Endothelial cell of umbilical vein (primary cell): ENCODE data around the gene SLC25A30. TPM values are rescaled to one million over a fixed set of nuclear protein-coding genes. Genes with fewer than 3 reads are reported as not detected.
"Not testable (repeated sequence)": the region's sequence is repeated elsewhere in the genome, so short reads cannot be mapped to it uniquely, and the experiment has no call there.

Source experiments
- BruUV-seq: library from RNA; stranded (reverse); fragments of 400-500 nt; replicated peaks from 2 replicates; lab custom pipeline; 2021; lab: Mats Ljungman, UMichigan
- CTCF ChIA-PET: fragments of 300-600, 350-600 bp; sonication (Branson Sonifier 250); formaldehyde crosslinking; loops from one replicate; lab custom pipeline; 2021; ENCODE audit warnings: antibody characterized with exemption, inconsistent platforms; lab: Charles Lee
- POLR2A ChIA-PET: fragments of 300-600, 350-600 bp; sonication (Branson Sonifier 250); formaldehyde crosslinking; loops from one replicate; lab custom pipeline; 2021; ENCODE audit warnings: antibody characterized with exemption, inconsistent platforms; lab: Charles Lee
- DNase-seq: peaks from one replicate; pipeline ENCODE4 v3.0.0-alpha.2; 2011; ENCODE audit warnings: low read depth, low spot score
- FAIRE-seq: peaks from 2 replicates; lab custom pipeline; 2011; peaks lifted over from hg19 to GRCh38; lab: Jason Lieb, UNC
- H2AFZ ChIP-seq: 2 replicates; pipeline ENCODE4 v1.6.0; 2012; ENCODE audit warnings: low read depth, low read length, control low read depth, inconsistent platforms
- H3K27ac ChIP-seq: 2 replicates; pipeline ENCODE4 v1.5.1; 2011; ENCODE audit warnings: low read depth, mild to moderate bottlenecking, control low read depth, low read length, moderate library complexity; ENCODE audit not compliant: insufficient read depth
- H3K27me3 ChIP-seq, 2 experiments: 2 replicates each; pipeline versions ENCODE4 v1.6.0 to v1.6.1; 2011; ENCODE audit warnings: low read length in 2 of 2, mixed read lengths in 1 of 2; ENCODE audit not compliant: control insufficient read depth in 2 of 2, insufficient read depth in 2 of 2
- H3K36me3 ChIP-seq, 2 experiments: 2 replicates in 1 of 2; 3 replicates in 1 of 2; pipeline ENCODE4 v1.5.1; 2011; ENCODE audit warnings: low read length in 2 of 2, mild to moderate bottlenecking in 1 of 2, moderate library complexity in 1 of 2; ENCODE audit not compliant: control insufficient read depth in 2 of 2, insufficient read depth in 2 of 2; ENCODE audit errors: extremely low read depth in 1 of 2
- H3K4me1 ChIP-seq: 3 replicates; pipeline ENCODE4 v1.5.1; 2011; ENCODE audit warnings: mild to moderate bottlenecking, low read length; ENCODE audit not compliant: control insufficient read depth, insufficient read depth; ENCODE audit errors: extremely low read depth
- H3K4me2 ChIP-seq: 2 replicates; pipeline ENCODE4 v1.6.1; 2011; ENCODE audit warnings: low read length, control low read depth, mixed read lengths; ENCODE audit not compliant: insufficient read depth
- H3K4me3 ChIP-seq, 3 experiments: fragments of 200-600 bp in 1 of 3; sonication (generic), shearing (Covaris generic) in 1 of 3; replicated peaks in 1 of 3; 2 replicates each; pipeline ENCODE4 v1.5.1; 2011 to 2016; ENCODE audit warnings: control low read depth in 3 of 3, low read length in 3 of 3, mild to moderate bottlenecking in 2 of 3, inconsistent platforms in 1 of 3, low read depth in 1 of 3, moderate library complexity in 1 of 3; ENCODE audit not compliant: insufficient read depth in 1 of 3
- H3K79me2 ChIP-seq: 2 replicates; pipeline ENCODE4 v1.6.0; 2012; ENCODE audit warnings: low read length, inconsistent platforms; ENCODE audit not compliant: control insufficient read depth, insufficient read depth
- H3K9ac ChIP-seq: replicated peaks from 2 replicates; pipeline ENCODE3; 2011; ENCODE audit warnings: low read length, control low read depth; ENCODE audit not compliant: insufficient read depth; ENCODE audit errors: extremely low read depth
- H3K9me1 ChIP-seq: replicated peaks from 3 replicates; pipeline ENCODE4 v1.6.0; 2011; ENCODE audit warnings: mild to moderate bottlenecking, low read length; ENCODE audit not compliant: control insufficient read depth, insufficient read depth; ENCODE audit errors: extremely low read depth
- H3K9me3 ChIP-seq: replicated peaks from 2 replicates; pipeline ENCODE4 v1.5.1; 2012; ENCODE audit warnings: low read length, inconsistent platforms; ENCODE audit not compliant: control insufficient read depth, insufficient read depth
- H4K20me1 ChIP-seq: replicated peaks from 2 replicates; pipeline ENCODE3; 2011; ENCODE audit warnings: mild to moderate bottlenecking, low read length; ENCODE audit not compliant: control insufficient read depth, insufficient read depth; ENCODE audit errors: extremely low read depth
- GATA2 ChIP-seq: IDR thresholded peaks from 2 replicates; pipeline ENCODE4 v1.7.0; 2011; ENCODE audit warnings: low read depth, mild to moderate bottlenecking, moderate library complexity, mixed read lengths, low read length; ENCODE audit not compliant: insufficient read length, insufficient read depth
- MYC ChIP-seq: IDR thresholded peaks from one replicate; pipeline ENCODE4 v1.6.1; 2011; ENCODE audit warnings: mild to moderate bottlenecking, low read depth, low read length
- dilution Hi-C: fragments of 300-500 bp; cut with MboI; formaldehyde crosslinking; loops from one replicate; pipeline ENCODE4 v1.15.0; 2019; ENCODE audit warnings: low sequenced_read_pairs; ENCODE audit not compliant: extremely low pct_ligation_motif_present
- intact Hi-C: fragments of 100-400 bp; cut with micrococcal nuclease; formaldehyde crosslinking; loops from one replicate; pipeline ENCODE4 v1.10.0; 2022
- polyA plus RNA-seq, 4 experiments: library from polyadenylated mRNA; depleted of rRNA in 3 of 4; stranded (reverse) in 3 of 4; unstranded in 1 of 4; fragments of >200 nt; gene quantifications; 2 replicates each; pipeline versions ENCODE4 v1.2.1 to v1.2.3, GENCODE V29; 2011 to 2012; ENCODE audit warnings: missing spikeins in 1 of 4
- total RNA-seq: library from RNA; stranded (reverse); gene quantifications from 2 replicates; pipeline ENCODE4 v1.2.3, GENCODE V29; 2021

The SLC25A30 gene
- total and polyA plus RNA-seq, 2 donors (not counting 3 experiments of a cell fraction or from before 2014, with no cell fraction given): 13.3 to 27.0 TPM

DNA sequence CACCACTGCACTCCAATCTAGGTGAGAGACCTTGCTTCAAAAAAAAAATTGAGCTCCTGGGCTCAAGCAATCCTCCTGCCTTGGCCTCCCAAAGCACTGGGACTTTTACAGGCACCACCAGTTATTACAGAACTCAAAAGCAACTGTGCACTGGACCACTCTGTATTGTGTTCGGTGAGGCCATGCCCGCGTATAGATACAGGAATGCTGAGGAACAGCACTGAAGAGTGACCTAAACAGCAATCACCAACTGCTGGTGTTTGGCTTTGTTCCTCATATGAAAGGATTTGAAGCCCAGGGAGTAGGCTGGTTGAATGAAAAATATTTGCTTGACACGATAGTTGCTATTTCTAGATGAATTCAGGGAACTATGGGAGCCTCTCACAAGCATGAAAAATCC is 29.5 kb downstream of the SLC25A30 start:
- intact Hi-C loops: no loop called here
- DNase-seq (no peak), FAIRE-seq (no peak)
- dilution Hi-C loops: no loop called here
- no peak for TF ChIP-seq GATA2
- no peak for TF ChIP-seq MYC
- Histone ChIP-seq H3K9me3 (no peaks in the 10 kb centered on the region), H3K4me3 (no peak overlapping the region), H3K27me3 (no peaks in the 10 kb centered on the region), H3K4me2 (no peak overlapping the region), H3K27ac (no peak overlapping the region), H4K20me1 (no peaks in the 10 kb centered on the region), H3K79me2 (no peaks in the 10 kb centered on the region), H3K9ac (no peak overlapping the region), H3K4me1 (no peaks in the 10 kb centered on the region), H3K9me1 (no peaks in the 10 kb centered on the region), H2AFZ (no peak overlapping the region), H3K36me3 (peaks cover 0 to 3% of the 10 kb centered on the region in 2 experiments)
- ChIA-PET POLR2A (no interaction called here), CTCF (interaction anchor here (2.0 kb wide), 1 partner anchor 17 kb away, joined by 14 read pairs; no protein-coding TSS in a partner anchor)
- BruUV-seq: no TSS peak

DNA sequence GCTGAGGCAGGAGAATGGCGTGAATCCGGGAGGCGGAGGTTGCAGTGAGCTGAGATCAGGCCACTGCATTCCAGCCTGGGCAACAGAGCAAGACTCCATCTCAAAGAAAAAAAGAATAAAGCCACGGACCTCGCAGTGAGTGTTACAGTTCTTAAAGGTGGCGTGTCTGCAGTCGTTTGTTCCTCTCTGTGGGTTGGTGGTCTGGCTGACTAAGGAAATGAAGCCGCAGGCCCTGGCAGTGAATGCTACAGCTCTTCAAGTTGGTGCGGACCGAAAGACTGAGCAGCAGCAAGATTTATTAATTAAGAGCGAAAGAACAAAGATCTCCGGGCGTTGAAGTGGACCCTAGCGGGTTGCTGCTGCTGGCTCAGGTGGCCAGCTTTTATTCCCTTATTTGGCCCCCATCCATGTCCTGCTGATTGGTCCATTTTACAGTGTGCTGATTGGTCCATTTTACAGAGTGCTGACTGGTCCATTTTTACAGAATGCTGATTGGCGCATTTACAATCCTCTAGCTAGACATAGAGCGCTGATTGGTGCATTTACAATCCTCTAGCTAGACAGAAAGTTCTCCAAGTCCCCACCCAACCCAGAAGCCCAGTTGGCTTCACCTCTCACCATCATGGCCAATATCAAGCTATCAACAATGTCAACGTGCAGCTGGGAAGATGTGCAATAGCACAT is 31.1 kb downstream of the SLC25A30 start:
- H3K4me2 ChIP-seq, H3K4me3 ChIP-seq, H3K9ac ChIP-seq, H2AFZ ChIP-seq, H3K27me3 ChIP-seq, DNase-seq, POLR2A ChIA-PET, intact Hi-C loops, H4K20me1 ChIP-seq, H3K27ac ChIP-seq, dilution Hi-C loops, FAIRE-seq, H3K4me1 ChIP-seq, H3K36me3 ChIP-seq, H3K9me1 ChIP-seq, BruUV-seq, H3K79me2 ChIP-seq, H3K9me3 ChIP-seq: not testable (repeated sequence)
- CTCF ChIA-PET: interaction anchor here (1.3 to 2.0 kb wide), 2 partner anchors 16 kb away, joined by 3 to 14 read pairs; no protein-coding TSS in a partner anchor
